GM18519 (cell line): Measurements from ENCODE around the gene GMPPA.

ENCODE experiments used
- ATAC-seq: cut with Tn5 transposase; IDR thresholded peaks from one replicate; pipeline ENCODE4 v1.9.1; 2021; ENCODE audit warnings: mild to moderate bottlenecking, moderate library complexity; ENCODE audit not compliant: unreplicated experiment, low FRiP score

The GMPPA gene

GRCh38 chr2:219467736-219468075 is 31.0 kb upstream of the GMPPA start:
- no peak for ATAC-seq

DNA sequence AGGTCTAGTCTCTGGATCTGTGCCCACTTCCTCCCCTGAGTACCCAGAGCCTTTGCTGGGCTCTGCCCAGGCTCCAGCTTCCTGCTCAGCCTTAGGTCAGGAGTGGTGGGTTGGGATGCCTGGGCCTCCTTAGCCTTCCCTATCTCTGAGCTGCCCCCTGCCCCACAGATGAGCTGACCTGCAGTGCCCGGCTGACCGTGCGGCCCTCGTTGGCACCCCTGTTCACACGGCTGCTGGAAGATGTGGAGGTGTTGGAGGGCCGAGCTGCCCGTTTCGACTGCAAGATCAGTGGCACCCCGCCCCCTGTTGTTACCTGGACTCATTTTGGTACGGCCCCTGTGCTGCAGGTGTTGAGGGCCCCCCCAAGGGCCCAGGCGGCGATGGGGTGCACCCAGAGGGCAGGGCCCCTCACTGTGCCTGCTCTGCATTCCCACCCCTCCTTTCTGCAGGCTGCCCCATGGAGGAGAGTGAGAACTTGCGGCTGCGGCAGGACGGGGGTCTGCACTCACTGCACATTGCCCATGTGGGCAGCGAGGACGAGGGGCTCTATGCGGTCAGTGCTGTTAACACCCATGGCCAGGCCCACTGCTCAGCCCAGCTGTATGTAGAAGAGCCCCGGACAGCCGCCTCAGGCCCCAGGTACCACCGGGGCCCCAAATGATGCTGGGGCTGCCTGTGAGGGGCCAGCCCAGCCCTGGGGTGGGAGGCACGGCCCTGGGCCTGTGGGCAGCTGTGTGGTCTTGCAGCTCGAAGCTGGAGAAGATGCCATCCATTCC is 30.1 kb upstream of the GMPPA start:
- ATAC-seq = no peak

- no peak for ATAC-seq
These were observed 29.4 kb upstream of the GMPPA start for GRCh38 chr2:219469186-219469724.

GRCh38 chr2:219470429-219470828 is 28.3 kb upstream of the GMPPA start:
- no peak for ATAC-seq

DNA sequence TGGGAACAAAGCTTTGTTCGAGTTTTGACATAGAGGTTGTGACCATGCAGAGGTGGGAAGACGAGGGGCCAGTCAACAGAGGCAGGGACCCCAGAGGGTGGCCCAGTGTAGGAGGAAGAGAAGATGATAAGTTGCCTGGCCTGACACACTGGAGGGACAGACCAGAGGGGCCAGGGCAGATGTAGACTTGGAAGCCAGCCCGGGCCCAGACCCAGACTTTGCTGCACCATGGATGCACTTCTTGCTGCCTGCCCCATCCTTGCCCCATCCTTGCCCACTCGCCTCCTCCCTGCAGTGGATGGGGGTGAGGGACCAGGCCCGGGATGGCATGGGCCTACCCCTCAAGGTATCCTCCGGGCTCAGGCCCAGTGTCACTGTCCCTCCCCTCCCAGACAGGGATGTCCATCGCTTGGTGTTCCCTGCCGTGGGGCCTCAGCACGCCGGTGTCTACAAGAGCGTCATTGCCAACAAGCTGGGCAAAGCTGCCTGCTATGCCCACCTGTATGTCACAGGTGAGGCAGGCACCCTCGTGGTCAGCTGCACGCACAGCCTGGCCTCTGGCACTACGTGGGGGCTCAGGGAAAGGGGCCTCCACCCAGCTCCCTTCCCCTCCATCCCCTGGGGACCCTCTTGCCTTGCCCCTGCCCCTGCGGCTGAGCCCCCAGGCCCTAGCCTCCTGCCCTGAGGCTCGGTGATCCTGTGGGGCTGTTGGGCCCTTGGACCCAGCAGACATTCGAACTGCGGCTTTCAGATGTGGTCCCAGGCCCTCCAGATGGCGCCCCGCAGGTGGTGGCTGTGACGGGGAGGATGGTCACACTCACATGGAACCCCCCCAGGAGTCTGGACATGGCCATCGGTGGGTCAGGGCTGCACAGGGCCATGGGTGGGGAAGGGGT is 27.0 kb upstream of the GMPPA start:
- no peak for ATAC-seq

GRCh38 chr2:219472629-219473187 is 26.0 kb upstream of the GMPPA start:
- ATAC-seq = no peak

DNA sequence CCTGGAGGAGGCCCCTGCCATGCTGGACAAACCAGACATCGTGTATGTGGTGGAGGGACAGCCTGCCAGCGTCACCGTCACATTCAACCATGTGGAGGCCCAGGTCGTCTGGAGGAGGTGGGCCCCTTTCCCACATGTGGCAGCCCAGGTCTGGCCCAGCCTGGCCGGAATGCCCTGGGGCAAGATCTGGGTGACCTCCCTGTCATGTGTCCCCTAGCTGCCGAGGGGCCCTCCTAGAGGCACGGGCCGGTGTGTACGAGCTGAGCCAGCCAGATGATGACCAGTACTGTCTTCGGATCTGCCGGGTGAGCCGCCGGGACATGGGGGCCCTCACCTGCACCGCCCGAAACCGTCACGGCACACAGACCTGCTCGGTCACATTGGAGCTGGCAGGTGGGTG is 25.2 kb upstream of the GMPPA start:
- ATAC-seq = no peak

- no peak for ATAC-seq
These were observed 24.2 kb upstream of the GMPPA start for GRCh38 chr2:219474285-219475060.

DNA sequence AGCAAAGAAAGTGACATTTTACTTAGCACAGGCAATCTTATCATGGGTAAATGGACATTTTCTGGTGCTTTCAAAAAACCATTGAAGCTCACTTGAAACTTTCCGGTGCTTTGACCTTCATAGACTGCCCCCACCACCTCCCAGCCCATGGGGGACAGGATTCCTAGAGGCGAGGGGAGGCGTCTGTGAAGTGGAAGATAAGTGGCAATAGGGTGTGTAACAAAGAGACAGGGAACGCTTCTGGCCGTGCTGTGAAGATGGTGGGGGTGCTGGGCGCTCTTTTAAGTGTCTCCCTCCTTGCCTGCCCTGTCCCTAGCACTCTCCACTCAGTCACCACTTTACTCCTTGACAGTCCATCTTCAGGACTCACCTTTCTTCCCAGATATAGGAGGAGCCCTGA is 23.4 kb upstream of the GMPPA start:
- ATAC-seq = no peak

GRCh38 chr2:219475697-219476651 is 22.7 kb upstream of the GMPPA start:
- ATAC-seq = no peak

GRCh38 chr2:219476652-219477151 is 22.0 kb upstream of the GMPPA start:
- no peak for ATAC-seq

- ATAC-seq = no peak
These were observed 21.5 kb upstream of the GMPPA start for GRCh38 chr2:219477179-219477578.

GRCh38 chr2:219477815-219478214 is 20.9 kb upstream of the GMPPA start:
- no peak for ATAC-seq

- ATAC-seq = no peak
These were observed 19.8 kb upstream of the GMPPA start for GRCh38 chr2:219478916-219479315.

DNA sequence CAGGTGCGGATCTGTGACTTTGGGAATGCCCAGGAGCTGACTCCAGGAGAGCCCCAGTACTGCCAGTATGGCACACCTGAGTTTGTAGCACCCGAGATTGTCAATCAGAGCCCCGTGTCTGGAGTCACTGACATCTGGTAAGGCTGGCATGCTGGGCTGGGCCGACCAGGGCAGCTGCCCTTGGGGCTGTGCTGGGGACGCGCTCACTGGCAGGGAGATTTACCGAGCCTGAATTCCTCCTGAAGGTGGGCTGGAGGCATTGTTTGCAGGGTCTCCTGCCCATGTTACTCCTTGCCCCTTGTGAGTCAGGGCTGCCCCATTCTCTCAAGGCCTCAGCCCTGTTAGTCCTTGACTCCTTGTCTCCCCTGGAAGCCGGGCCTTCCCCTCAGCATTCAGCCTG is 18.7 kb upstream of the GMPPA start:
- ATAC-seq = no peak

GRCh38 chr2:219482674-219483405 is 15.9 kb upstream of the GMPPA start:
- ATAC-seq = no peak

GRCh38 chr2:219483451-219484342 is 15.0 kb upstream of the GMPPA start:
- ATAC-seq = no peak
